ENCODE results near the gene PPP1R3A. TPM values are rescaled to one million over a fixed set of nuclear protein-coding genes. Genes with fewer than 3 reads are reported as not detected.

PPP1R3A gene, protein sequence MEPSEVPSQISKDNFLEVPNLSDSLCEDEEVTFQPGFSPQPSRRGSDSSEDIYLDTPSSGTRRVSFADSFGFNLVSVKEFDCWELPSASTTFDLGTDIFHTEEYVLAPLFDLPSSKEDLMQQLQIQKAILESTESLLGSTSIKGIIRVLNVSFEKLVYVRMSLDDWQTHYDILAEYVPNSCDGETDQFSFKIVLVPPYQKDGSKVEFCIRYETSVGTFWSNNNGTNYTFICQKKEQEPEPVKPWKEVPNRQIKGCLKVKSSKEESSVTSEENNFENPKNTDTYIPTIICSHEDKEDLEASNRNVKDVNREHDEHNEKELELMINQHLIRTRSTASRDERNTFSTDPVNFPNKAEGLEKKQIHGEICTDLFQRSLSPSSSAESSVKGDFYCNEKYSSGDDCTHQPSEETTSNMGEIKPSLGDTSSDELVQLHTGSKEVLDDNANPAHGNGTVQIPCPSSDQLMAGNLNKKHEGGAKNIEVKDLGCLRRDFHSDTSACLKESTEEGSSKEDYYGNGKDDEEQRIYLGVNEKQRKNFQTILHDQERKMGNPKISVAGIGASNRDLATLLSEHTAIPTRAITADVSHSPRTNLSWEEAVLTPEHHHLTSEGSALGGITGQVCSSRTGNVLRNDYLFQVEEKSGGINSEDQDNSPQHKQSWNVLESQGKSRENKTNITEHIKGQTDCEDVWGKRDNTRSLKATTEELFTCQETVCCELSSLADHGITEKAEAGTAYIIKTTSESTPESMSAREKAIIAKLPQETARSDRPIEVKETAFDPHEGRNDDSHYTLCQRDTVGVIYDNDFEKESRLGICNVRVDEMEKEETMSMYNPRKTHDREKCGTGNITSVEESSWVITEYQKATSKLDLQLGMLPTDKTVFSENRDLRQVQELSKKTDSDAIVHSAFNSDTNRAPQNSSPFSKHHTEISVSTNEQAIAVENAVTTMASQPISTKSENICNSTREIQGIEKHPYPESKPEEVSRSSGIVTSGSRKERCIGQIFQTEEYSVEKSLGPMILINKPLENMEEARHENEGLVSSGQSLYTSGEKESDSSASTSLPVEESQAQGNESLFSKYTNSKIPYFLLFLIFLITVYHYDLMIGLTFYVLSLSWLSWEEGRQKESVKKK
- not detected in 2 replicates for total RNA-seq

DNA sequence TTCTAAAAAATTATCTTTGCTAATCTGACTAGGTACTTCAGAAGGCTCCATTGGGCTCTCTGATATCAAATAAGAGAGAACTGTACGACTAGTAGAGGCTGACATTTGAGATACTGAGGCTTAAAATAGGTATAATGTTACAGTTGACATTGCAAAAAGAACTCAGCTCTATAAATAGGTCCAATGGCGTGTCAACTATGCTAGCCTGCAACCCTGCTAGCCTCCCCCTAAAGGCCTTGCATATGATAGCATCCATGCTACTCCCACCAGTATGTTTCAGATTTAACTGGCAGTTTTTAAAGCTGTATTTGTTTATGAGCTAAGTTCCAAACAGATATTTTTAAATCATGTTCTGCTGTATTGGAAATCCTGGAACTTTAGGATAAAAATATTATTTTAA is at the start of gene PPP1R3A:
Gene PPP1R3A, minus strand, starts transcription at position 64 of the 400 bp plus-strand sequence. Its CDS starts 13 bp downstream, at position 51.

